HEK293 (cell line): ENCODE results near the gene RPRD1B.

Experiments
- CTCF ChIP-seq: fragments of 450-650 bp; formaldehyde crosslinking; IDR thresholded peaks from 2 replicates; pipeline ENCODE4 v1.5.1; 2016; ENCODE audit warnings: missing biosample characterization, missing genetic modification characterization
- KLF17 ChIP-seq: fragments of 450-650 bp; formaldehyde crosslinking; IDR thresholded peaks from 2 replicates; pipeline ENCODE4 v1.5.1; 2016; ENCODE audit warnings: missing biosample characterization, missing genetic modification characterization
- PATZ1 ChIP-seq: fragments of 450-650 bp; formaldehyde crosslinking; IDR thresholded peaks from 2 replicates; pipeline ENCODE4 v1.5.1; 2016; ENCODE audit warnings: missing biosample characterization, missing genetic modification characterization
- REST ChIP-seq: fragments of 450-650 bp; formaldehyde crosslinking; IDR thresholded peaks from 2 replicates; pipeline ENCODE4 v1.5.1; 2016; ENCODE audit warnings: missing biosample characterization, missing genetic modification characterization
- SP2 ChIP-seq: fragments of 450-650 bp; formaldehyde crosslinking; IDR thresholded peaks from 2 replicates; pipeline ENCODE4 v1.5.1; 2016; ENCODE audit warnings: missing biosample characterization, missing genetic modification characterization
- ZNF132 ChIP-seq: fragments of 450-650 bp; formaldehyde crosslinking; IDR thresholded peaks from 2 replicates; pipeline ENCODE4 v1.5.1; 2017; ENCODE audit warnings: missing biosample characterization, missing genetic modification characterization, borderline replicate concordance
- ZNF157 ChIP-seq: fragments of 450-650 bp; formaldehyde crosslinking; IDR thresholded peaks from 2 replicates; pipeline ENCODE4 v1.5.1; 2016; ENCODE audit warnings: missing biosample characterization, missing genetic modification characterization
- ZNF16 ChIP-seq: fragments of 450-650 bp; formaldehyde crosslinking; IDR thresholded peaks from 2 replicates; pipeline ENCODE4 v1.5.1; 2016; ENCODE audit warnings: low read depth, missing biosample characterization, missing genetic modification characterization
- ZNF202 ChIP-seq: fragments of 450-650 bp; formaldehyde crosslinking; IDR thresholded peaks from 2 replicates; pipeline ENCODE4 v1.5.1; 2016; ENCODE audit warnings: missing biosample characterization, missing genetic modification characterization, borderline replicate concordance
- ZNF274 ChIP-seq, 2 experiments: fragments of 200-500 bp in 1 of 2; fragments of 450-650 bp in 1 of 2; sonication (Bioruptor generic) in 1 of 2; formaldehyde crosslinking in 1 of 2; IDR thresholded peaks; 2 replicates each; pipeline versions ENCODE4 v1.5.1 to v1.6.1; 2014 to 2016; ENCODE audit warnings: borderline replicate concordance in 1 of 2, inconsistent platforms in 1 of 2, low read length in 1 of 2, missing biosample characterization in 1 of 2, missing genetic modification characterization in 1 of 2
- ZNF549 ChIP-seq: fragments of 450-650 bp; IDR thresholded peaks from 2 replicates; pipeline ENCODE4 v1.5.1; 2018; ENCODE audit warnings: missing biosample characterization, missing genetic modification characterization, mild to moderate bottlenecking, inconsistent platforms, moderate library complexity
- ZSCAN16 ChIP-seq: fragments of 450-650 bp; formaldehyde crosslinking; IDR thresholded peaks from 2 replicates; pipeline ENCODE4 v1.5.1; 2016; ENCODE audit warnings: missing biosample characterization, missing genetic modification characterization

- TF ChIP-seq ZSCAN16 (tag by site-specific recombination): no peak
- TF ChIP-seq CTCF: no peak
- TF ChIP-seq ZNF274 (IDR thresholded peaks at IDR 0.05; ENCODE audit: low read length): no peak
- no peak for TF ChIP-seq ZNF274 (tag by site-specific recombination; IDR thresholded peaks at IDR 0.05; ENCODE audit: borderline replicate concordance)
- TF ChIP-seq PATZ1 (tag by site-specific recombination): no peak
- no peak for TF ChIP-seq ZNF16 (tag by site-specific recombination)
- no peak for TF ChIP-seq ZNF132 (tag by site-specific recombination)
- TF ChIP-seq SP2 (tag by site-specific recombination): no peak
- no peak for TF ChIP-seq ZNF549 (tag by site-specific recombination)
- no peak for TF ChIP-seq REST (tag by site-specific recombination)
- no peak for TF ChIP-seq ZNF202
- TF ChIP-seq KLF17 (tag by site-specific recombination): no peak
- TF ChIP-seq ZNF157 (tag by site-specific recombination): no peak
Measured at GRCh38 chr20:37990571-37991151, 42.9 kb upstream of the RPRD1B start.
